GM12892 (cell line): ENCODE data around the gene RSPH9.

Experiments
- POLR2A ChIP-seq: IDR thresholded peaks from 2 replicates; pipeline ENCODE4 v1.6.1; 2011; ENCODE audit warnings: low read depth, low read length, control low read depth
- TAF1 ChIP-seq: IDR thresholded peaks from 2 replicates; pipeline ENCODE4 v1.6.1; 2011; ENCODE audit warnings: low read depth, mild to moderate bottlenecking, control low read depth, low read length, borderline replicate concordance

DNA sequence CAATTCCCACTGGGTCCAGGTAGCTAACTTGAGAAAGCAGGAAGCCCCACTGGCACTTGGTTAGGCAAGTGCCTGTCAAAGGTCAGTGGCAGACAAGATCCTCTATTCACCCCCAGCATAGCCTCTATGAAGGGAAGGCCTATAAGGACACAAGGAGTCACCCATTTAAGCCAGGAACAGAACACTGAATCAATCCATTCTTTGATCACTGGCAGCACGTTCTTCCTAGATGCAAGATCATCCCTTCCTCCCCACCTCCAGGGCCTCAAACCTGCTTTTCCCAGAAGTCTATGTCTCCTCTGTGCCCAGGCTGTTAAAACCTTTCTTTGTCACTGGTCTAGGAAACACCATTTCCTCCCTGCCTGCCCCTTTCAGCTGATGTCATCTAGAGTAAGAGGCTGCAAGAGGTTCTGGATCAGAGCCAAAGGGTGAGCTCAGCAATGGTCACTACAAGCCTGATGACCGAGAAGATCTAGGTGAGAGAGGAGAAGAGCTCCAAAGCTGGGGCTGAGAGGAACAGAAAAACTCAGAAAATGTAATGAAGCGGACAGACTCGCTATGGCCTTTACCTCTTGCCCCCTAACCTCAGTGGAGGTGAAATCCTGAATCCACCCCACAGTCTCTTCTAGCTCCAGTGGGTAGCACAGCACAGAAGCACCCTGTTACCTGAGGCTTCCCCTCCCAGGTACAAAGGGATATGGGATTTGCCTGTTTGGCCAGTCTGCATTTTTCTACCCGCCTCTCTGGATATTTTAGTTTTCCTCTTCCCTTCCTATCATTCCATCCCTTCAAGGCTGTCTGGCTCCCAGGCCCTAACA is 17.6 kb upstream of the RSPH9 start:
- TF ChIP-seq POLR2A, result no peak; the same call in 1 of the 2 replicates
- no peak for TF ChIP-seq TAF1
